Measurements from ENCODE around the gene ECI1.

Gene ECI1

GRCh38 chr16:2233872-2234812 lies 17.2 kb downstream of the ECI1 start:
- no peak overlapping the region for H3K27ac ChIP-seq
- TF ChIP-seq CTCF (conservative IDR thresholded peaks at IDR 0.05): no peak

- no peak for TF ChIP-seq CTCF (conservative IDR thresholded peaks at IDR 0.05)
- no peak overlapping the region for H3K27ac ChIP-seq
Measured at GRCh38 chr16:2233046-2233775, 18.2 kb downstream of the ECI1 start.

DNA sequence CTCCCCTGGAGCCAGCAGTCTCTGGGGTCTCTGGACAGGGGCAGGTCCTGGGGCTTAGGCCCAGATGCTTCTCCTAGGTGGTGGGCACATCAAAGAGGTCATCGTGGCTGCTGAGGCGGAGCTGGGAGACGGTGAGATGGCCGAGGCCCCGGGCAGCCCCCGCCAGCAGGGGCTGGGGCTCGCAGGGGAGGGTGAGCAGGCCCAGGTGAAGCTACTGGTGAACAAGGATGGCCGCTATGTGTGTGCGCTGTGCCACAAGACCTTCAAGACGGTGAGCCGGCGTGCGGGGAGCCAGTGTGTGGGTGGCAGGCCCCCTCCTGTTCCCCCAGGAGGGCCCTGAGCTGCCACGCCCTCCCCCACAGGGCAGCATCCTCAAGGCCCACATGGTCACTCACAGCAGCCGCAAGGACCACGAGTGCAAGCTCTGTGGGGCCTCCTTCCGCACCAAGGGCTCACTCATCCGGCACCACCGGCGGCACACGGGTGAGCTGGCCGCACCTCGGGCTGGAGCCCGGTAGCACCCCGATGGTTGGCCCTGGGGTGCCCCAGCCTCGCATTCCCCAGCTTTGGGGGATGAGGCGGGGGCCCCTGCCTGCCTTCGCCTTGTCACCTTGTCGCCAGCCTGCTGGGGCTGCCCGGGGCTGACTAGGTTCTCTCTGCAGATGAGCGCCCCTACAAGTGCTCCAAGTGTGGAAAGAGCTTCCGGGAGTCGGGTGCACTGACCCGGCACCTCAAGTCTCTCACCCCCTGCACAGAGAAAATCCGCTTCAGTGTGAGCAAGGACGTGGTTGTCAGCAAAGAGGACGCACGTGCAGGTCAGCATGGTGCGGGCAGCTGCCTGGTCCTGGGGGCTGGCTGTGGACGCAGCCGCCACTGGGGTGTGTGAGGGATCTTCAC lies 19.0 kb downstream of the ECI1 start:
- no peak for TF ChIP-seq CTCF (conservative IDR thresholded peaks at IDR 0.05)

DNA sequence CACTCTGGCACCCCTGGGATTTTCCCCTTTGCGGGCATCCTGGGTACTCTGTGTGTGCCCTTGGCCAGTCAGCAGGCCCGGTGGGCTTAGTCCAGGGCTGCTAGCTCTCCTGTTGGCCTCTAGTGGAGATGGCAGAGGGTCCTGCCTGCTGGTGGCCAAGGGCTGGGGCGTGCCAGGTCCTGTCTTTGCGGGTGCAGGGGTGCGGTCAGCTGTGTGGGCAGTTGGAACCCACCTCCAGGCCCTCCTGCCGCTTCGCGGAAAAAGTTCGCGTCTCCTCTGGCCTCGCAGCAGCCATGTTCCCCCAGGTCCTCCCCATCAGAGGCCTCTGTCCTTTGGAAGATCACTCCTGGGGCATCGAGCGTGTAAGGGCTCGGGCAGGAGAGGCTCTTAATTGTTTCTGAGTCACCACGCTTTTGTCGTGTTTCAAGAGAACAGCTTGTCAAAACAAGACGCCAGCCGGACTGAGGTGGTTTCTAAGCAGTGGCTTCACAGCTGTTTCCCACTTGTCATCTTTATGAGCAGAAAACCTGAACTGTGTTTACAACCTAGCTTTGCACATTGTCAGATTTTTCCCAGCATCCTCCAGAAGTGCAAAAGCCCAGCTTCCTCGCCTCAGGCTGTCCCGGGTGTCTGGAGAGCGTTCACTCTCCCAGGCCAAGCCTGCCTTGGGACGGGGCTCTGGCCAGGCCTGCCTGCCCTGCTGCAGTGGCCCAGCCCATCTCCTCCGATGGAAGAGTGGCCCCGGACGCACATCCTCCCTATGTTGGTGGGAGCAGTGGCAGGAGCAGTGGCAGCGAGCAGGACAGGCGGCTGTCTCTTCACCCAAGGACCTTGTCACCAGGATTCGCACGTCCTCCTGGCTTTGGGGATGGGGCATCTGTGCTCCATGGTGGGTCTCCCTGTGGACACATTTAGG lies 20.1 kb downstream of the ECI1 start:
- no peak for TF ChIP-seq CTCF (conservative IDR thresholded peaks at IDR 0.05)
- H3K27ac ChIP-seq: no peak overlapping the region

More for the DNA sequence above, 19.0 kb downstream of the ECI1 start:
- no peak overlapping the region for H3K27ac ChIP-seq

- no peak for TF ChIP-seq CTCF (conservative IDR thresholded peaks at IDR 0.05)
- H3K27ac ChIP-seq: no peak overlapping the region
Measured at GRCh38 chr16:2230376-2230775, 21.0 kb downstream of the ECI1 start.

DNA sequence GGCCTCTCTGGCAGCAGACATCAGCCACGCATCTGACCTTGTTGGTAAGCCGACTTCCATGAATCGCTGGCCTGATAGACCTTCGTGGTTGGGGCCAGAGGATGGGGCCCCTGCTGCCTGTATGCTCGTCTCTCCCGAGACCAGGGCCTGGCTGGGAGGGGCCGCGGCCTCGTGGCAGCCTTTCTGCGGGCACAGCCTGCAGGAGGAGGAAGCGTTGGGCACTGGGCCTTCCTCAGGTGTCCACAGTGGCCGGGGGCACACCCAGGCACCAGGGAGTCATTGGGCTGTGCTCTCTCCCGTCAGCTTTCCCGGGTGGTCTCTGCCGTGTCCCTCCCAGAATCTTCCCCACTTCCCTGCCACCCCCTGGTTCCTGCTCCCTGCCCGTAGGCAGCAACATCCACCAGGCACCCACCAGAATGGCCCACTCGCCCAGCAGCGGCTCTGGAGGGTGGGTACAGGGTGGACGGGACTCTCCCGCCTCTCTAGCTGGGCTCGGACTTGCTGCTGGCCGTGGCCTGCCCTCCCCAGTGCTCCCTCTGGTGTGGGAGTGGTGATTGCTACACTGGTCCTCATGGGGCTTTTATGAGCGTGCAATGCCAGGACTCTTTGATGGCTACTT lies 21.6 kb downstream of the ECI1 start:
- TF ChIP-seq CTCF (conservative IDR thresholded peaks at IDR 0.05): no peak
- no peak overlapping the region for H3K27ac ChIP-seq
